ENCODE data around the gene PHACTR1.

- TF ChIP-seq, protein P1, sequence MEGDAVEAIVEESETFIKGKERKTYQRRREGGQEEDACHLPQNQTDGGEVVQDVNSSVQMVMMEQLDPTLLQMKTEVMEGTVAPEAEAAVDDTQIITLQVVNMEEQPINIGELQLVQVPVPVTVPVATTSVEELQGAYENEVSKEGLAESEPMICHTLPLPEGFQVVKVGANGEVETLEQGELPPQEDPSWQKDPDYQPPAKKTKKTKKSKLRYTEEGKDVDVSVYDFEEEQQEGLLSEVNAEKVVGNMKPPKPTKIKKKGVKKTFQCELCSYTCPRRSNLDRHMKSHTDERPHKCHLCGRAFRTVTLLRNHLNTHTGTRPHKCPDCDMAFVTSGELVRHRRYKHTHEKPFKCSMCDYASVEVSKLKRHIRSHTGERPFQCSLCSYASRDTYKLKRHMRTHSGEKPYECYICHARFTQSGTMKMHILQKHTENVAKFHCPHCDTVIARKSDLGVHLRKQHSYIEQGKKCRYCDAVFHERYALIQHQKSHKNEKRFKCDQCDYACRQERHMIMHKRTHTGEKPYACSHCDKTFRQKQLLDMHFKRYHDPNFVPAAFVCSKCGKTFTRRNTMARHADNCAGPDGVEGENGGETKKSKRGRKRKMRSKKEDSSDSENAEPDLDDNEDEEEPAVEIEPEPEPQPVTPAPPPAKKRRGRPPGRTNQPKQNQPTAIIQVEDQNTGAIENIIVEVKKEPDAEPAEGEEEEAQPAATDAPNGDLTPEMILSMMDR (conservative IDR thresholded peaks at IDR 0.05 in 1 of 2, IDR thresholded peaks at IDR 0.05 in 1 of 2; ENCODE audit: extremely low read depth in 1 of 2, insufficient read depth in 1 of 2, low read depth in 1 of 2, low read length in 2 of 2) = no peak
- no peak for TF ChIP-seq EZH2 (IDR thresholded peaks at IDR 0.05; ENCODE audit: borderline replicate concordance, low read length)
Measured at GRCh38 chr6:12704946-12705345, 11.6 kb upstream of the PHACTR1 start.
